Measurements from ENCODE around the gene HDAC4. TPM values are rescaled to one million over a fixed set of nuclear protein-coding genes. Genes with fewer than 3 reads are reported as not detected.

HDAC4 gene
- total and polyA plus RNA-seq, 10 of the 15 experiments (the other 5 are each of a cell fraction or from before 2014, with no cell fraction given): 0.22 to 15.7 (median 4.8) TPM

DNA sequence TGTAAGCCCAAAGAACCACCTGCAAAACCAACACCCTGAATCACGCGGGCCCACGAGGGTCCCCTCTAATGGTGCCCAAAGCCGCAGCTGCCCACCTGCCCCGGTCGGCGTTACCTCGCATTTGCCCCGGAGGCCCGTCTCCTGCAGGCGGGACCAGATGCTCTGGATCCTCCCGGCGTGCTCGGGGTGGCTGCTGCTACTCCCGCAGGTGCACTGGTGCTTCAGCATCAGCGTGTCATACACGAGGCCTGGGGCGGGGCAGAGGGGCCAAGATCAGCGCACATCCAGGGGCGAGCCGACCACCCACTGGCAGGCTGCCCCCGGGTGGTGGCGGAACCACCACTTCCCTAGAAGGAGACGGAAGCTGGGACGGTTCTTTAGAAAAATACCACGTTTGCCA, 292.9 kb downstream of the HDAC4 start:
- intact Hi-C loops (cut with micrococcal nuclease; ENCODE audit: unreplicated experiment): no loop called here
- no peaks in the 10 kb centered on the region for H3K4me1 ChIP-seq (ENCODE audit: control insufficient read depth, insufficient read depth, low read length)
- ATAC-seq: no peak
- no peak for DNase-seq (ENCODE audit: low read depth, low spot score)
- no peak overlapping the region for H3K9ac ChIP-seq (ENCODE audit: control insufficient read depth, insufficient read depth, low read length)
- no peak overlapping the region for H3K27ac ChIP-seq (ENCODE audit: control insufficient read depth, insufficient read depth)
- SMC1A ChIA-PET (ENCODE audit: uncharacterized antibody, unreplicated experiment): no interaction called here
- H3K79me2 ChIP-seq (ENCODE audit: control insufficient read depth, insufficient read depth, low read length): no peaks in the 10 kb centered on the region
- in situ Hi-C loops (cut with MboI): no loop called here
- no peak overlapping the region for H3K4me3 ChIP-seq
- no peak for FAIRE-seq
- CTCF ChIA-PET: no interaction called here
- no peaks in the 10 kb centered on the region for H4K20me1 ChIP-seq (ENCODE audit: control insufficient read depth, insufficient read depth)
- no peaks in the 10 kb centered on the region for H3K36me3 ChIP-seq (ENCODE audit: control insufficient read depth in 2 of 2, insufficient read depth in 2 of 2, low read length in 1 of 2)
- no peak overlapping the region for H3K4me2 ChIP-seq (ENCODE audit: control insufficient read depth, insufficient read depth)
- RAD21 ChIA-PET (ENCODE audit: unreplicated experiment): no interaction called here
- no TSS peak for BruUV-seq (replicated peaks)
- H2AFZ ChIP-seq (ENCODE audit: control insufficient read depth, low read depth, low read length): no peak overlapping the region
- H3K27me3 ChIP-seq (replicated peaks in 1 of 2; ENCODE audit: control insufficient read depth in 2 of 2, insufficient read depth in 2 of 2, low read length in 1 of 2): no peaks in the 10 kb centered on the region
- WGBS (ENCODE audit: insufficient coverage, insufficient replicate concordance, low lambda C conversion rate, missing lambda C conversion rate): 86% methylated on average over 25 of the region's 26 CpGs
- H3K9me3 ChIP-seq (replicated peaks; ENCODE audit: control insufficient read depth, insufficient read depth, low read length): no peaks in the 10 kb centered on the region
- POLR2A ChIA-PET: no interaction called here
- TF ChIP-seq IRF5 (IDR thresholded peaks at IDR 0.05; ENCODE audit: borderline replicate concordance) (no peak), ETV6 (conservative IDR thresholded peaks at IDR 0.05 in 1 of 2, IDR thresholded peaks at IDR 0.05 in 1 of 2; ENCODE audit: borderline replicate concordance in 1 of 2, low read depth in 1 of 2) (no peak), FOXM1 (IDR thresholded peaks at IDR 0.05; ENCODE audit: low read depth, low read length) (no peak), CHD1 (IDR thresholded peaks at IDR 0.05; ENCODE audit: low read depth, low read length) (no peak), NFIC (IDR thresholded peaks at IDR 0.05; ENCODE audit: low read depth, low read length) (no peak), YY1 (IDR thresholded peaks at IDR 0.05; ENCODE audit: low read depth, low read length) (no peak), TBL1XR1 (IDR thresholded peaks at IDR 0.05; ENCODE audit: low read depth, low read length) (no peak), PKNOX1 (IDR thresholded peaks at IDR 0.05) (no peak), CBFB (IDR thresholded peaks at IDR 0.05; ENCODE audit: low read depth) (no peak), NR2C2 (IDR thresholded peaks at IDR 0.05; ENCODE audit: borderline replicate concordance, control insufficient read depth, insufficient read length, low read depth) (no peak), BCL3 (IDR thresholded peaks at IDR 0.05; ENCODE audit: borderline replicate concordance, insufficient read depth, low read depth, low read length, poor library complexity, severe bottlenecking) (no peak), RELA (IDR thresholded peaks at IDR 0.05; ENCODE audit: borderline replicate concordance, partially characterized antibody) (no peak), REST (IDR thresholded peaks at IDR 0.05; ENCODE audit: low read depth, low read length) (no peak), RFX5 (IDR thresholded peaks at IDR 0.05; ENCODE audit: low read depth, low read length) (no peak), E4F1 (IDR thresholded peaks at IDR 0.05; ENCODE audit: borderline replicate concordance, partially characterized antibody) (no peak)

Data from GM12878 (cell line).